ENCODE data around the gene NTN1.

DNA sequence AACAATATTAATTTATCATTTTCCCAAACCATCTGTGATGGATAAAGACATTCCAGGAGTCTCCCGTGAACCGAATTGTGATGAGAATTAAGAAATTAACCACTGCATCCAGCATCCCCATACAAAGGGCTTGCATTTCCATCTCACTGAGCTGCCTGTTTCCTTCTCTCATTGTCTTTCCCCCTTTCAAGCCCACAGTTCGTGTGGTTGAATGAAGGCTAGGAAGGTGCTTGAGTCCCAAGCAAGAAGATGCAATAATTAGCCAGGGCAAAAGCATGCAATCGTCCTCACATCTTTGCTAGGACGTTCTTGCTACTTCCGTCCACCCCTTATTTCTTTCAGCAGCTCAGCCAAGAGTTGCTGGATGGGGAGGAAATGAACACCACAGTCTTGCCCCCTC lies 146.1 kb downstream of the NTN1 start:
- TF ChIP-seq, protein P1, sequence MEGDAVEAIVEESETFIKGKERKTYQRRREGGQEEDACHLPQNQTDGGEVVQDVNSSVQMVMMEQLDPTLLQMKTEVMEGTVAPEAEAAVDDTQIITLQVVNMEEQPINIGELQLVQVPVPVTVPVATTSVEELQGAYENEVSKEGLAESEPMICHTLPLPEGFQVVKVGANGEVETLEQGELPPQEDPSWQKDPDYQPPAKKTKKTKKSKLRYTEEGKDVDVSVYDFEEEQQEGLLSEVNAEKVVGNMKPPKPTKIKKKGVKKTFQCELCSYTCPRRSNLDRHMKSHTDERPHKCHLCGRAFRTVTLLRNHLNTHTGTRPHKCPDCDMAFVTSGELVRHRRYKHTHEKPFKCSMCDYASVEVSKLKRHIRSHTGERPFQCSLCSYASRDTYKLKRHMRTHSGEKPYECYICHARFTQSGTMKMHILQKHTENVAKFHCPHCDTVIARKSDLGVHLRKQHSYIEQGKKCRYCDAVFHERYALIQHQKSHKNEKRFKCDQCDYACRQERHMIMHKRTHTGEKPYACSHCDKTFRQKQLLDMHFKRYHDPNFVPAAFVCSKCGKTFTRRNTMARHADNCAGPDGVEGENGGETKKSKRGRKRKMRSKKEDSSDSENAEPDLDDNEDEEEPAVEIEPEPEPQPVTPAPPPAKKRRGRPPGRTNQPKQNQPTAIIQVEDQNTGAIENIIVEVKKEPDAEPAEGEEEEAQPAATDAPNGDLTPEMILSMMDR (conservative IDR thresholded peaks at IDR 0.05) = no peak
- TF ChIP-seq ZFX (IDR thresholded peaks at IDR 0.05) = no peak

Data from C4-2B (cell line).